ENCODE data around the gene TEX36. TPM values are rescaled to one million over a fixed set of nuclear protein-coding genes. Genes with fewer than 3 reads are reported as not detected.
A peak's percentile ranks its signal among the peaks of the same experiment; 100 is the strongest.
"Not testable (repeated sequence)": the region's sequence is repeated elsewhere in the genome, so short reads cannot be mapped to it uniquely, and the experiment has no call there.

The TEX36 gene
- total RNA-seq, 1 experiment from 2014 or later: 0.25 TPM

DNA sequence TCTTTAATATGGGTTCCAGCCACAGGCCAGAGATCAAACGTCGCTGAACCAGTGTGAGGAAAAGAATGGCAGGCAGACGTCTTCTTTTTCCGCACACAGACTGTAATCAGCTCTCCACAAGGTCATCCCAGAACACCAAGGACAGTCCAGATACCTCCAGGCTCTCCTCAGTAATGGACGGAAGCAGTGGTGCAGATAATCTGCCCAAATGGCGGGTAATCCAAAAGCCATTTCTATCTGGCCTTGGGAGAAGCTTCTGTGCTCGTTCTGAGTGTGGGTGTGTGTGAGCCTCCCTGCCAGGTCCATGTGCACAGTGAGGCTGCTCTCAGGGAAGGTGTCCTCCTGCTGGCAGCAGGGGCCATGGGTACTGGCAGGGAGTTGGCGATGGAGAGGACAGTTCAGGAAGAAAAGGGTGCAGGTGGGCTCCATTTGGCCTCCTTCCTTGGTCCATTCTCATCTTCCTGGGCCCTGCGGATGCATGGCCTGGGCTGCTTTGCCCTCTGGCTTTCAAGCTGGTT is 15.6 kb upstream of the TEX36 start:
- Histone ChIP-seq H3K4me1 (ENCODE audit: control insufficient read depth in 1 of 2, insufficient read depth in 2 of 2, low read length in 2 of 2) (no peaks in the 10 kb centered on the region), H2AFZ (ENCODE audit: low read depth, low read length, poor library complexity, severe bottlenecking) (no peak overlapping the region), H3K79me2 (ENCODE audit: insufficient read depth, low read length) (no peaks in the 10 kb centered on the region), H3K4me3 (replicated peaks in 1 of 2; ENCODE audit: low read depth in 1 of 2, low read length in 2 of 2) (no peak overlapping the region), H3K27ac (ENCODE audit: low read depth, low read length) (no peak overlapping the region), H3K4me2 (ENCODE audit: low read length) (no peak overlapping the region), H4K20me1 (ENCODE audit: insufficient read depth) (no peaks in the 10 kb centered on the region), H3K36me3 (ENCODE audit: control insufficient read depth in 1 of 2, insufficient read depth in 2 of 2, low read length in 2 of 2) (no peaks in the 10 kb centered on the region), H3K9ac (ENCODE audit: low read length) (no peak overlapping the region), H3K27me3 (ENCODE audit: insufficient read depth, low read length) (0 out of 2 replicates have a peak, but pooled peaks cover 5% of the 10 kb centered on the region), H3K9me2 (ENCODE audit: insufficient read depth) (no peaks in the 10 kb centered on the region), H3K9me3 (ENCODE audit: control insufficient read depth in 1 of 2, insufficient read depth in 1 of 2, low read depth in 1 of 2, low read length in 2 of 2) (no peaks in the 10 kb centered on the region)
- ChIA-PET RAD21 (ENCODE audit: low non-redundant PET in 1 of 2, low total read pairs in 2 of 2, uncharacterized antibody in 2 of 2, unreplicated experiment in 2 of 2) (no interaction called here), CTCF (interaction anchor here (1.1 to 1.4 kb wide), 2 partner anchors 9 to 58 kb away, joined by 3 to 5 read pairs; no protein-coding TSS in a partner anchor), POLR2A (no interaction called here)
- no TSS peak for BruUV-seq (replicated peaks)
- DNase-seq (ENCODE audit: low read depth, low spot score) (no peak), ATAC-seq (peak; percentile 76)
- TF ChIP-seq CBX3 (IDR thresholded peaks at IDR 0.05; ENCODE audit: low read depth): no peak
- TF ChIP-seq SIN3A (IDR thresholded peaks at IDR 0.05; ENCODE audit: low read depth): no peak
- peak; percentile 36; the same call in 1 of the 2 replicates for TF ChIP-seq RAD21 (IDR thresholded peaks at IDR 0.05; ENCODE audit: low read depth)
- TF ChIP-seq EZH2phosphoT487 (IDR thresholded peaks at IDR 0.05; ENCODE audit: borderline replicate concordance): no peak
- intact Hi-C loops (cut with micrococcal nuclease): no loop called here

GRCh38 chr10:125696884-125697283 is 13.9 kb upstream of the TEX36 start:
- H3K9me3 ChIP-seq (ENCODE audit: control insufficient read depth in 1 of 2, insufficient read depth in 1 of 2, low read depth in 1 of 2, low read length in 2 of 2); H3K9me2 ChIP-seq (ENCODE audit: insufficient read depth); H3K4me2 ChIP-seq (ENCODE audit: low read length); H2AFZ ChIP-seq (ENCODE audit: low read depth, low read length, poor library complexity, severe bottlenecking); H3K36me3 ChIP-seq (ENCODE audit: control insufficient read depth in 1 of 2, insufficient read depth in 2 of 2, low read length in 2 of 2); H3K4me3 ChIP-seq (replicated peaks in 1 of 2; ENCODE audit: low read depth in 1 of 2, low read length in 2 of 2); POLR2A ChIA-PET; H3K79me2 ChIP-seq (ENCODE audit: insufficient read depth, low read length); RAD21 ChIA-PET (ENCODE audit: low non-redundant PET in 1 of 2, low total read pairs in 2 of 2, uncharacterized antibody in 2 of 2, unreplicated experiment in 2 of 2); H3K9ac ChIP-seq (ENCODE audit: low read length); H3K27me3 ChIP-seq (ENCODE audit: insufficient read depth, low read length); CTCF ChIA-PET; BruUV-seq (replicated peaks); H3K27ac ChIP-seq (ENCODE audit: low read depth, low read length); H3K4me1 ChIP-seq (ENCODE audit: control insufficient read depth in 1 of 2, insufficient read depth in 2 of 2, low read length in 2 of 2); H4K20me1 ChIP-seq (ENCODE audit: insufficient read depth); ATAC-seq; intact Hi-C loops (cut with micrococcal nuclease); DNase-seq (ENCODE audit: low read depth, low spot score): not testable (repeated sequence)

All from HCT116 (cell line).